Mucosa of stomach (tissue), 1 donor: ENCODE data around the gene WHAMM.
"Not testable (repeated sequence)": the region's sequence is repeated elsewhere in the genome, so short reads cannot be mapped to it uniquely, and the experiment has no call there.

Experiments
- H3K27me3 ChIP-seq: one replicate; pipeline ENCODE4 v1.7.0; 2013; ENCODE audit warnings: mild to moderate bottlenecking, low read length; ENCODE audit not compliant: control insufficient read depth, insufficient read depth
- H3K36me3 ChIP-seq: one replicate; pipeline ENCODE4 v1.7.0; 2013; ENCODE audit warnings: low read length; ENCODE audit not compliant: control insufficient read depth, insufficient read depth
- H3K4me1 ChIP-seq: one replicate; pipeline ENCODE4 v1.7.0; 2013; ENCODE audit warnings: mild to moderate bottlenecking, low read length; ENCODE audit not compliant: control insufficient read depth, insufficient read depth
- H3K4me3 ChIP-seq: one replicate; pipeline ENCODE4 v1.7.0; 2013; ENCODE audit warnings: low read length
- H3K9ac ChIP-seq: one replicate; pipeline ENCODE4 v1.7.0; 2013; ENCODE audit warnings: mild to moderate bottlenecking, low read length, moderate library complexity
- H3K9me3 ChIP-seq: one replicate; pipeline ENCODE4 v1.7.0; 2013; ENCODE audit warnings: mild to moderate bottlenecking, low read length, moderate library complexity; ENCODE audit not compliant: control insufficient read depth
- donor health status: Pancreatic carcinoma.

WHAMM gene

DNA sequence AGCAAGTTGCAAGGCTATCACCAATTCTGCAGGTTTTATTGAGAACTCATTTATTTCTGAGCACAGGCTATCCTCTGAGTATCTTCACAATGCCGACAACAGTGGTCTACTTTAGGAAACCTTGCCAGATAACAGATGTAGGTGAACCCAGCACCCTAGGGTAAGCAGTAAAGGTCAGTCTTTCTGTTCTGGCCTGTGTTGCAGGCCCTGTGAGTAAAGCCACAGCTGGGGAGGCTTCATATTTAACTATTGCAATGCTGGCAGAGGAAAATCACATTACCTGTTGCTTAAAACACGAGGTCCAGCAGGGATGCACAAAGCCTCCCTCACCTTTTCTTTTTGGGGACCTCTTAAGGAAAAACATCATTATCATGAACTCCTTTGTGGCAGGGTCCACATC, 55.5 kb downstream of the WHAMM start:
- Histone ChIP-seq H3K9me3 (no peaks in the 10 kb centered on the region), H3K36me3 (no peaks in the 10 kb centered on the region), H3K9ac (no peak overlapping the region), H3K4me1 (no peaks in the 10 kb centered on the region), H3K27me3 (no peaks in the 10 kb centered on the region), H3K4me3 (no peak overlapping the region)

DNA sequence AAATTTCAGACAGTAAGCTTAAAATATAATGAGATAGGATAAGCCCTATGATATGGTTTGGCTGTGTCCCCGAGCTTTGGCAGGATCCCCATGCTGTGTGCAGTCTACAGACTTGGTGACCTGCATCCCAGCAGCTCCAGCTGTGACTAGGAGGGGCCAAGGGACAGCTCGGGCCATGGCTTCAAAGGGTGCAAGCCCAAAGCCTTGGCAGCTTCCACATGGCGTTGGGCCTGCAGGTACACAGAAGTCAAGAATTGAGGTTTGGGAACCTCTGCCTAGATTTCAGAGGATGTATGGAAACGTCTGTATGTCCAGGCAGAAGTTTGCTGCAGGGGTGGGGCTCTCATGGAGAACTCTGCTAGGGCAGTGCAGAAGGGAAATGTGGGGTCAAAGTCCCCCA, 56.2 kb downstream of the WHAMM start:
- not testable (repeated sequence) for H3K4me1 ChIP-seq, H3K9ac ChIP-seq, H3K36me3 ChIP-seq, H3K9me3 ChIP-seq, H3K27me3 ChIP-seq, H3K4me3 ChIP-seq

DNA sequence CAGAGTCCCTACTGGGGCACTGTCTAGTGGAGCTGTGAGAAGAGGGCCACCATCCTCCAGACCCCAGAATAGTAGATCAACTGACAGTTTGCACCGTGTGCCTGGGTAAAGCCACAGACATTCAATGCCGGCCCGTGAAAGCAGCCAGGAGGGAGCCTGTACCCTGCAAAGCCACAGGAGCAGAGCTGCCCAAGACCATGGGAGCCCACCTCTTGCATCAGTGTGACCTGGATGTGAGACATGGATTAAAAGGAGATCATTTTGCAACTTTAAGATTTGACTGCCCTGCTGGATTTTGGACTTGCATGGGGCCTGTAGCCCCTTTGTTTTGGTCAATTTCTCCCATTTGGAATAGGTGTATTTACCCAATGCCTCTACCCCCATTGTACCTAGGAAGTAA, 56.6 kb downstream of the WHAMM start:
- not testable (repeated sequence) for H3K9me3 ChIP-seq, H3K36me3 ChIP-seq, H3K4me3 ChIP-seq, H3K9ac ChIP-seq, H3K27me3 ChIP-seq, H3K4me1 ChIP-seq

DNA sequence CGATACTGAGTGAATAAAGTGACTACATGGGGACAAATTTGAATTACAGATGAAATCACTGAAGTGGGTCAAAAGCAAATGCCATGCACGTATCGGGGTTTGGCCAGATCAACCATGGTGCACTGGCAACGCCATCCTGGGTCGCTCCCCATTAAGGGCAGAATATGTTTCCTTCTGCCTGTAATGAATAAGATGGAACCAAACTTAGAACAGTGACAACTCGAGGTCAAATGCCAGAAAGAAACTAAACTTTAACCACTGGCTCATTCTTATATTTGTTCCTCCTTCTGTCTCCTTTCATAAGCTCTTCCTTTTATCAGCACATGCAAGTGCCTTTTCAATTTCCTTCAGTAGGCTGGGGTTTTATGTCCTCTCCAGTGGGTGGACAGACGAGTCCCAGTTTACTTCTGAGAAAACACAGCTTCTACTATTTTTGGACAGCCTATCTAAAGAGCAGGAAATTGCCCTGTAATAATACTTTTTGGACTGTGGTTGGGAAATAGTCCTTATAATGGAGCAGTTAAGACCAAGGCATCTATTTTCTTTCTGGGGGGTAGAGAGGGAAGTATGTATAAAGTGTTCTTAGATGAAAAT, 61.4 kb downstream of the WHAMM start:
- Histone ChIP-seq H3K9ac (no peak overlapping the region), H3K4me1 (no peaks in the 10 kb centered on the region), H3K9me3 (no peaks in the 10 kb centered on the region), H3K27me3 (no peaks in the 10 kb centered on the region), H3K36me3 (no peaks in the 10 kb centered on the region), H3K4me3 (no peak overlapping the region)

DNA sequence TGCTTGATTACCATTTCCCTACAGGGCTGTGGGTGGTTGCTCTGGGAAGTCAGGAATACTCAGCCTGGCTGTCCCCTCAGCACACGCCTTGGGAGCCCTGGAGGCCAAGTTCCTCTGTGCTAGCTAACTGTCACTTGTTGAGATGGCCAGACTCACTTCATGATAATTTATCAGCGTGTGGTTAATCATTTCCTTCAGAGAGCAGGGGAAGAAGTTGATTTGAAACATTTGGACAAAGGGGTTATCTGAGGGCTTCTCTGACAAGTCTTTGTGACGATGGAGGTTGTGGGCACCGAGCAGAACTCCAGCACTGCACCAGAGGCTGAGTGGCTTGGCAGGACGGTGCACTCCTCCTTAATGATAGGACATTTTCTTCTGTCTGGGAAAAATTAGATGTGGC, 61.9 kb downstream of the WHAMM start:
- H3K9me3 ChIP-seq, result no peaks in the 10 kb centered on the region
- H3K4me3 ChIP-seq, result no peak overlapping the region
- H3K9ac ChIP-seq, result no peak overlapping the region
- H3K36me3 ChIP-seq, result no peaks in the 10 kb centered on the region
- no peaks in the 10 kb centered on the region for H3K27me3 ChIP-seq
- H3K4me1 ChIP-seq, result no peaks in the 10 kb centered on the region

DNA sequence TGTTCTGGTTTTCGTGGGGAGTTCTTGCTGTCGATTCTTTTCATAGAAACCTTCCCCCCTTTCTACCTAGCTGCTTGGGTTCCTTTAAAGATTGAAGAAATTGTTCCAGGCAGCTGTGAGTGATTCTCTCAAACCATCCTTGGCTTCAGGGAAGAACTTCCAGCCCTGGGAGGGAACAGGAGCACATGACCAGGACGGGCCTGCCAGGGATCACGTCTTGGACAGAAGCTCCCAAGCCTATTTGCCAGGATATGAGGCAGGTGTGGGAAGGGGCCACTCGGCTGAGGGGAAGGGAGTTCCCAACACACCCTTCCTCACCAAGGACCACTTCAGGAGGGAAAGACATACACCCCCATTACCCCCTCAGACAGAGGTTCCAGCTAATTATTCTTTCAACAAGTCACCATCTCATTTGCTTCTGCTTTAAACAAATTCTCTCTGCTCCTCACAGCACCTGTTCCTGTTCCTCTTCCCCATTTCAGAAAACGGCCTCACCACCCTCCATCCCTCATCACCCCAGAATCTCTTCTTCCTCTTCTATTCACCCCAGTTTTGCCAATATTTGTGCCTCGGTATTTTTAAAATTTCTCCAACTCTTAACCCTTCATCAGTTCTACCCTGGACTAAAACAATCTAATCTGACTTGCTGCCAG, 62.5 kb downstream of the WHAMM start:
- H3K36me3 ChIP-seq, result no peaks in the 10 kb centered on the region
- no peak overlapping the region for H3K9ac ChIP-seq
- H3K27me3 ChIP-seq, result no peaks in the 10 kb centered on the region
- no peak overlapping the region for H3K4me3 ChIP-seq
- no peaks in the 10 kb centered on the region for H3K4me1 ChIP-seq
- no peaks in the 10 kb centered on the region for H3K9me3 ChIP-seq

DNA sequence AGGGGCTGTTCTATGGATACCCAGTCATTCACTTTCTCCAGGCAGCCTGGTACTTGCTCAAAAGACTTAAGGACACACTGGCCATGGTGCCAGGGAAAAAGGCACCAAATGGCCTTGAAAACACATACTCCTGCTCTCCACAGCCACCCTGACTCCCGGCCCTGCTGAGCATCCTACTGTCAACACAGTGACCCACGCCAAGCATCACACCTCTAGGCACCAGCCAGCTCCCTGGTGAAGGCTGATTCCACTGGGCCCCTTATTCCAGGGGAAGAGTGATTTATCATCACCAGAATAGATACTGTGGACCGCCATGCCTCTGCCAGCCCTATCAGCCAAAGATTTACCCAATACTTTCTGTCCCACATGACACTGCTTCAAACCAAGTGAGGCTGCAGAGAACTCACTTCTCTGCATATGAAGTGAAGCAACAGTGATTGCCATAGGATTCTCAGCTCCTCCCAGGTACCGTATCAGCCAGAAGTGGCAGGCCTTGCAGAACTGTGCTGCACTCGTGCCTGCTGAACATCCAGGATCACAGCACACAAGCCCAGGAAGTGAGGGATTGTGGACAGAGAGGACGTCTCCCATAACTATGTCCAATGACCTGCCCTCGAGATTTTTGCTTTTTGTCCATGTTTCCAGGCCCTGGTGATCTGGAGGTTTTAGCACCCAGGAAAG, 63.7 kb downstream of the WHAMM start:
- Histone ChIP-seq H3K4me3 (no peak overlapping the region), H3K36me3 (no peaks in the 10 kb centered on the region), H3K9ac (no peak overlapping the region), H3K4me1 (no peaks in the 10 kb centered on the region), H3K9me3 (no peaks in the 10 kb centered on the region), H3K27me3 (no peaks in the 10 kb centered on the region)

DNA sequence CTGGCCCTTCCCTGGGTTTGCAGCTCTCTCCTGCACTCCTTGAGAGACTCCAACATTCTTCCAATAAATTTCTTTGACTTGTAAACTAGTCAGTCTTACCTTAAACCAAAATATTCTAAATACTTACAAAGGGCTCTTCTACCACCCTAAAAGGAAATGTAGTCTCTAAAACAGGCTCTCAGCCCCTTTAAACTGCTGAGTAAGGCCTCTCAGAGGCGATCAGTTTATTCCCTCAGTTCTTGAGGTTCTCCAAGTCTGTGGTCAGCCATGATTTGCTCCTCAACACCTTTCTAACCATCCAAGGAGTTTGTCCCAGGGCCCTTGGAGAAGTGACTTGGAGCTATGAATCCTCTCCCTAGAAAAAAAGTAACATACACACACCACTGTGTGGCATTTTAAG, 64.8 kb downstream of the WHAMM start:
- no peak overlapping the region for H3K4me3 ChIP-seq
- H3K9ac ChIP-seq, result no peak overlapping the region
- no peaks in the 10 kb centered on the region for H3K27me3 ChIP-seq
- H3K4me1 ChIP-seq, result no peaks in the 10 kb centered on the region
- H3K36me3 ChIP-seq, result no peaks in the 10 kb centered on the region
- no peaks in the 10 kb centered on the region for H3K9me3 ChIP-seq

DNA sequence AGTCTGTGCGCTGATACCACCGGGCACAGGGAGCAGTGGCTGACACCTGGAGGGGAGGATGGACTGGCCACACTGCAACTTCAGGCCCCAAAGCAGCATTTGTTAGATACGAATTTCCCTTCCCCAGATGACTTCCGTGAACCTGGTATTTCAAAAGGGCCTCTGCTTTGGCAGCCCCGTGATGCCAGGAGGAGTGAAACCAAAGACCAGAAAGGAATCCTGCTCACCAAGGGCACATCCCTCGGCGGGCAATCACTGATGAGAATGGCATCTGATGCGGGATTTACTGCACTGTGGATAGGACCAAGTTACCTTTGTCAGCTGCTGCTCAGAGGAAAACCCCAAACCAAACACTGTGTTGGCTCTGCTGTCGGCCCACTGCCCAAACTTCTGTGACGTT, 65.5 kb downstream of the WHAMM start:
- Histone ChIP-seq H3K4me1 (no peaks in the 10 kb centered on the region), H3K27me3 (no peaks in the 10 kb centered on the region), H3K4me3 (no peak overlapping the region), H3K36me3 (no peaks in the 10 kb centered on the region), H3K9ac (no peak overlapping the region), H3K9me3 (no peaks in the 10 kb centered on the region)

DNA sequence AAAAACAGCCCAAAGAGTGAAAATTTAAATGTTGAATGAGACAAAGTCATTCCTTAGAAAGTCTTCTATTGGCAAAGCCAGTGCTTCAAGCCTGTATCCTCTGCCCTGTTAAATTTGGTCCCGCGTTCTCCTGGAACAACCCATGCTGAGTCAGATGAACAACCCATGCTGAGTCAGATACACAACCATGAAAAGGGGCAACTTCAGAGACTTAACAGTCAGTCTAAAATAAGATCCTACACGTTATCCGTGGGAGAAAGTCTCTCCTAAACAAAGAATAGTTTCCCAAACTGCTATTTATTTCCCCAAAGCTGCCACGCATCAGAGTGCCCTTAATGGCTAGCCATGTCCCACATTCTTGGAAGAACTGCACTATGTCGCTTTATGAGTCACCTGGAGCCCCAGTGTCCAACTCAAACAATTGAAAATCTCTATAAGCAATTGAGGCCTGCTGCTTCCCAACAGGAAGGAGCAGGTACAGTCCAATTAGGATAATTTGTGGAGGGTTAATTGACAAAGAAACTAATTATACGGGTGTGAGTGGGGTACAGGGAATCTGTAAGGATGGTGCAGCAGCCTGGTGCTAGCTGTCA, 66.1 kb downstream of the WHAMM start:
- H3K9me3 ChIP-seq, result no peaks in the 10 kb centered on the region
- no peak overlapping the region for H3K9ac ChIP-seq
- H3K4me1 ChIP-seq, result no peaks in the 10 kb centered on the region
- no peaks in the 10 kb centered on the region for H3K36me3 ChIP-seq
- H3K27me3 ChIP-seq, result no peaks in the 10 kb centered on the region
- no peak overlapping the region for H3K4me3 ChIP-seq

DNA sequence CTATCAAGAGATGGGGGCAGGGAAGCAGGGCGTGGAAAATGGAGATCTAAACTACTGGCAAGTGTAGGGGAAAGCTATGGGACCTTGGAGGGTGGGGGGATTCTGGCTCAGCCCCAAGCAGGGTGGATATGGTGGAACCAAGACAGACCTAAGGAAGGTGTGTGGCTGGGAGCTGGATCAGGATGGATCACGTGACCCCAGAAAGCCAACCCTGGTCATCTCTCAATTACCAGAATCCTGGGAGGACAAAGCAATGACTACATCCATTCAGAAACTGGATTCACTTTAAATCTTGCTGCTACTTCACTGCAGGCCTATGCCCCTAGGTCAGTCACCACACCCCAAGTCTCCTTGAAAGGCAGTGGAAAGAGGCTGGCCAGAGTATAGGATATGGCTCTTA, 68.4 kb downstream of the WHAMM start:
- Histone ChIP-seq H3K27me3 (no peaks in the 10 kb centered on the region), H3K4me1 (no peaks in the 10 kb centered on the region), H3K9me3 (no peaks in the 10 kb centered on the region)

DNA sequence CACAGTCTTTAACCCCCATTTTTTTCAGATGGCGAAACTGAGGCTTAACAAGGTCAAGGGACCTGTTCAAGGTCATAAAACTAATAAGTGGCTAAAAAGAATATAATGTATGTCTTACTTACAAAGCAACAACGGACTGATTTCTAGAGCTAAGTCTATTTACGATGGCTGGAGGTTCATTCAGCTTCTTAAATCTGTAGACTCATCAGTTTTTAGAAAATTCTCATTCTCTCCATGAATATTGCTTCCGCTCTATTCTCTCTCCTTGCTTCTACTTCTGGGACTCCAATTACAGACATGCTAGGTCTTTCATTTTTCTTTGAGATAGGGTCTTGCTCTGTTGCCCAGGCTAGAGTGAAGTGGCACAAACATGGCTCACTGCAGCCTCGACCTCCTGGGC, 68.9 kb downstream of the WHAMM start:
- Histone ChIP-seq H3K9me3 (no peaks in the 10 kb centered on the region), H3K27me3 (no peaks in the 10 kb centered on the region), H3K4me1 (no peaks in the 10 kb centered on the region), H3K36me3 (no peaks in the 10 kb centered on the region), H3K4me3 (no peak overlapping the region), H3K9ac (no peak overlapping the region)

More for the DNA sequence above, 68.4 kb downstream of the WHAMM start:
- H3K4me3 ChIP-seq, result no peak overlapping the region
- no peaks in the 10 kb centered on the region for H3K36me3 ChIP-seq
- no peak overlapping the region for H3K9ac ChIP-seq
